ENCODE results near the gene GPR137.

DNA sequence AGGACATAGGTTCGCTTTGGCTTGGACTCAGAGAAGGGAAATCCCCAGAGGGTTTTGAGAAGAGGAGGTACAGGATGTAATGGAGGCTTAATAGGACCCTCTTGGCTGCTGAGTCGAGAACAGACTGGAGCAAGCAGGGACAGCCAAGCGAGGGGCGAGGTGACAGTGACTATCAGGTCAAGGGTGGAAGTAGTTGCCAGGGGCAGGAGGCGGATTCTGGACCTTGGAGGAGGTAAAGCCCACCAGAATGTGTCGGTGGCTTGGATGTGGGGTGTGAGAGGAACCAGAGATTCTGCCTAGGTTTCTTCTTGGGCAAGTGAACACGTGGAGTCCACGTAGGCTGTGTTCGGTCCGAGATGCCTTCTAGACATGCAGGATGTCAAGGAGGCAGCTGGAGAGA lies 27.3 kb downstream of the GPR137 start:
- TF ChIP-seq, protein P1, sequence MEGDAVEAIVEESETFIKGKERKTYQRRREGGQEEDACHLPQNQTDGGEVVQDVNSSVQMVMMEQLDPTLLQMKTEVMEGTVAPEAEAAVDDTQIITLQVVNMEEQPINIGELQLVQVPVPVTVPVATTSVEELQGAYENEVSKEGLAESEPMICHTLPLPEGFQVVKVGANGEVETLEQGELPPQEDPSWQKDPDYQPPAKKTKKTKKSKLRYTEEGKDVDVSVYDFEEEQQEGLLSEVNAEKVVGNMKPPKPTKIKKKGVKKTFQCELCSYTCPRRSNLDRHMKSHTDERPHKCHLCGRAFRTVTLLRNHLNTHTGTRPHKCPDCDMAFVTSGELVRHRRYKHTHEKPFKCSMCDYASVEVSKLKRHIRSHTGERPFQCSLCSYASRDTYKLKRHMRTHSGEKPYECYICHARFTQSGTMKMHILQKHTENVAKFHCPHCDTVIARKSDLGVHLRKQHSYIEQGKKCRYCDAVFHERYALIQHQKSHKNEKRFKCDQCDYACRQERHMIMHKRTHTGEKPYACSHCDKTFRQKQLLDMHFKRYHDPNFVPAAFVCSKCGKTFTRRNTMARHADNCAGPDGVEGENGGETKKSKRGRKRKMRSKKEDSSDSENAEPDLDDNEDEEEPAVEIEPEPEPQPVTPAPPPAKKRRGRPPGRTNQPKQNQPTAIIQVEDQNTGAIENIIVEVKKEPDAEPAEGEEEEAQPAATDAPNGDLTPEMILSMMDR (conservative IDR thresholded peaks at IDR 0.05; ENCODE audit: low read depth in 2 of 2): no peak
- TF ChIP-seq CREB1 (CRISPR knock-in tag; IDR thresholded peaks at IDR 0.05; ENCODE audit: low read depth) (no peak), JUNB (IDR thresholded peaks at IDR 0.05; ENCODE audit: unreplicated experiment) (no peak), REST (IDR thresholded peaks at IDR 0.05; ENCODE audit: unreplicated experiment) (no peak), EZH2 (IDR thresholded peaks at IDR 0.05; ENCODE audit: low read depth, unreplicated experiment) (no peak), POLR2AphosphoS5 (IDR thresholded peaks at IDR 0.05; ENCODE audit: low read depth) (no peak), EZH2phosphoT487 (IDR thresholded peaks at IDR 0.05; ENCODE audit: unreplicated experiment) (no peak), STAT1 (IDR thresholded peaks at IDR 0.05; ENCODE audit: unreplicated experiment) (no peak), ZNF331 (CRISPR knock-in tag; IDR thresholded peaks at IDR 0.05; ENCODE audit: low read depth) (no peak), ZNF114 (CRISPR knock-in tag; IDR thresholded peaks at IDR 0.05) (no peak), NANOG (IDR thresholded peaks at IDR 0.05; ENCODE audit: borderline replicate concordance) (no peak)
- TF ChIP-seq, protein P2, sequence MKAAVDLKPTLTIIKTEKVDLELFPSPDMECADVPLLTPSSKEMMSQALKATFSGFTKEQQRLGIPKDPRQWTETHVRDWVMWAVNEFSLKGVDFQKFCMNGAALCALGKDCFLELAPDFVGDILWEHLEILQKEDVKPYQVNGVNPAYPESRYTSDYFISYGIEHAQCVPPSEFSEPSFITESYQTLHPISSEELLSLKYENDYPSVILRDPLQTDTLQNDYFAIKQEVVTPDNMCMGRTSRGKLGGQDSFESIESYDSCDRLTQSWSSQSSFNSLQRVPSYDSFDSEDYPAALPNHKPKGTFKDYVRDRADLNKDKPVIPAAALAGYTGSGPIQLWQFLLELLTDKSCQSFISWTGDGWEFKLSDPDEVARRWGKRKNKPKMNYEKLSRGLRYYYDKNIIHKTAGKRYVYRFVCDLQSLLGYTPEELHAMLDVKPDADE (IDR thresholded peaks at IDR 0.05): no peak
- TF ChIP-seq, protein P3, sequence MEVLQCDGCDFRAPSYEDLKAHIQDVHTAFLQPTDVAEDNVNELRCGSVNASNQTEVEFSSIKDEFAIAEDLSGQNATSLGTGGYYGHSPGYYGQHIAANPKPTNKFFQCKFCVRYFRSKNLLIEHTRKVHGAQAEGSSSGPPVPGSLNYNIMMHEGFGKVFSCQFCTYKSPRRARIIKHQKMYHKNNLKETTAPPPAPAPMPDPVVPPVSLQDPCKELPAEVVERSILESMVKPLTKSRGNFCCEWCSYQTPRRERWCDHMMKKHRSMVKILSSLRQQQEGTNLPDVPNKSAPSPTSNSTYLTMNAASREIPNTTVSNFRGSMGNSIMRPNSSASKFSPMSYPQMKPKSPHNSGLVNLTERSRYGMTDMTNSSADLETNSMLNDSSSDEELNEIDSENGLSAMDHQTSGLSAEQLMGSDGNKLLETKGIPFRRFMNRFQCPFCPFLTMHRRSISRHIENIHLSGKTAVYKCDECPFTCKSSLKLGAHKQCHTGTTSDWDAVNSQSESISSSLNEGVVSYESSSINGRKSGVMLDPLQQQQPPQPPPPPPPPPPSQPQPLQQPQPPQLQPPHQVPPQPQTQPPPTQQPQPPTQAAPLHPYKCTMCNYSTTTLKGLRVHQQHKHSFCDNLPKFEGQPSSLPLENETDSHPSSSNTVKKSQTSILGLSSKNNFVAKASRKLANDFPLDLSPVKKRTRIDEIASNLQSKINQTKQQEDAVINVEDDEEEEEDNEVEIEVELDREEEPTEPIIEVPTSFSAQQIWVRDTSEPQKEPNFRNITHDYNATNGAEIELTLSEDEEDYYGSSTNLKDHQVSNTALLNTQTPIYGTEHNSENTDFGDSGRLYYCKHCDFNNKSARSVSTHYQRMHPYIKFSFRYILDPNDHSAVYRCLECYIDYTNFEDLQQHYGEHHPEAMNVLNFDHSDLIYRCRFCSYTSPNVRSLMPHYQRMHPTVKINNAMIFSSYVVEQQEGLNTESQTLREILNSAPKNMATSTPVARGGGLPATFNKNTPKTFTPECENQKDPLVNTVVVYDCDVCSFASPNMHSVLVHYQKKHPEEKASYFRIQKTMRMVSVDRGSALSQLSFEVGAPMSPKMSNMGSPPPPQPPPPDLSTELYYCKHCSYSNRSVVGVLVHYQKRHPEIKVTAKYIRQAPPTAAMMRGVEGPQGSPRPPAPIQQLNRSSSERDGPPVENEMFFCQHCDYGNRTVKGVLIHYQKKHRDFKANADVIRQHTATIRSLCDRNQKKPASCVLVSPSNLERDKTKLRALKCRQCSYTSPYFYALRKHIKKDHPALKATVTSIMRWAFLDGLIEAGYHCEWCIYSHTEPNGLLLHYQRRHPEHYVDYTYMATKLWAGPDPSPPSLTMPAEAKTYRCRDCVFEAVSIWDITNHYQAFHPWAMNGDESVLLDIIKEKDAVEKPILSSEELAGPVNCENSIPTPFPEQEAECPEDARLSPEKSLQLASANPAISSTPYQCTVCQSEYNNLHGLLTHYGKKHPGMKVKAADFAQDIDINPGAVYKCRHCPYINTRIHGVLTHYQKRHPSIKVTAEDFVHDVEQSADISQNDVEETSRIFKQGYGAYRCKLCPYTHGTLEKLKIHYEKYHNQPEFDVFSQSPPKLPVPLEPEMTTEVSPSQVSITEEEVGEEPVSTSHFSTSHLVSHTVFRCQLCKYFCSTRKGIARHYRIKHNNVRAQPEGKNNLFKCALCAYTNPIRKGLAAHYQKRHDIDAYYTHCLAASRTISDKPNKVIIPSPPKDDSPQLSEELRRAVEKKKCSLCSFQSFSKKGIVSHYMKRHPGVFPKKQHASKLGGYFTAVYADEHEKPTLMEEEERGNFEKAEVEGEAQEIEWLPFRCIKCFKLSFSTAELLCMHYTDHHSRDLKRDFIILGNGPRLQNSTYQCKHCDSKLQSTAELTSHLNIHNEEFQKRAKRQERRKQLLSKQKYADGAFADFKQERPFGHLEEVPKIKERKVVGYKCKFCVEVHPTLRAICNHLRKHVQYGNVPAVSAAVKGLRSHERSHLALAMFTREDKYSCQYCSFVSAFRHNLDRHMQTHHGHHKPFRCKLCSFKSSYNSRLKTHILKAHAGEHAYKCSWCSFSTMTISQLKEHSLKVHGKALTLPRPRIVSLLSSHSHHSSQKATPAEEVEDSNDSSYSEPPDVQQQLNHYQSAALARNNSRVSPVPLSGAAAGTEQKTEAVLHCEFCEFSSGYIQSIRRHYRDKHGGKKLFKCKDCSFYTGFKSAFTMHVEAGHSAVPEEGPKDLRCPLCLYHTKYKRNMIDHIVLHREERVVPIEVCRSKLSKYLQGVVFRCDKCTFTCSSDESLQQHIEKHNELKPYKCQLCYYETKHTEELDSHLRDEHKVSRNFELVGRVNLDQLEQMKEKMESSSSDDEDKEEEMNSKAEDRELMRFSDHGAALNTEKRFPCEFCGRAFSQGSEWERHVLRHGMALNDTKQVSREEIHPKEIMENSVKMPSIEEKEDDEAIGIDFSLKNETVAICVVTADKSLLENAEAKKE (CRISPR knock-in tag; IDR thresholded peaks at IDR 0.05): no peak

Data from GM23338 (cell line).